ENCODE results near the gene PARP11.
A peak's percentile ranks its signal among the peaks of the same experiment; 100 is the strongest.
"Not testable (repeated sequence)": the region's sequence is repeated elsewhere in the genome, so short reads cannot be mapped to it uniquely, and the experiment has no call there.

Gene PARP11

DNA sequence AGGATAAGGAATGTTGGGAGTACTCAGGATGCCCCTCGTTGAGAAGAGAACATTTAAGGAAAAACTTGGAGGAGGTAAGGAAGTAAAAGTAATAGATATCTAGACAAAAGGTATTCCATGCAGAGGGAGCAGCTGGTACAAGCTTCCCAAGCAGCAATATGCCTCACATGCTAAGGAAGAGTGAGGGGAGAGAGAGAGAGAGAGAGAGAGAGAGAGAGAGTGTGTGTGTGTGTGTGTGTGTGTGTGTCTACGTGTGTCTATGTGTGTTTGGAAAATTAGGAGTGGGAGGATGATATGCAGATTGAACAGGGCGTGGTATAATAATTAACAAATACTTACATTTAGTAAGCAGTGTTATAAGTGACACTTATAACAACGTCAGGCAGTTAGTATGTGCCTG is 9.2 kb upstream of the PARP11 start:
- DNase-seq = no peak

DNA sequence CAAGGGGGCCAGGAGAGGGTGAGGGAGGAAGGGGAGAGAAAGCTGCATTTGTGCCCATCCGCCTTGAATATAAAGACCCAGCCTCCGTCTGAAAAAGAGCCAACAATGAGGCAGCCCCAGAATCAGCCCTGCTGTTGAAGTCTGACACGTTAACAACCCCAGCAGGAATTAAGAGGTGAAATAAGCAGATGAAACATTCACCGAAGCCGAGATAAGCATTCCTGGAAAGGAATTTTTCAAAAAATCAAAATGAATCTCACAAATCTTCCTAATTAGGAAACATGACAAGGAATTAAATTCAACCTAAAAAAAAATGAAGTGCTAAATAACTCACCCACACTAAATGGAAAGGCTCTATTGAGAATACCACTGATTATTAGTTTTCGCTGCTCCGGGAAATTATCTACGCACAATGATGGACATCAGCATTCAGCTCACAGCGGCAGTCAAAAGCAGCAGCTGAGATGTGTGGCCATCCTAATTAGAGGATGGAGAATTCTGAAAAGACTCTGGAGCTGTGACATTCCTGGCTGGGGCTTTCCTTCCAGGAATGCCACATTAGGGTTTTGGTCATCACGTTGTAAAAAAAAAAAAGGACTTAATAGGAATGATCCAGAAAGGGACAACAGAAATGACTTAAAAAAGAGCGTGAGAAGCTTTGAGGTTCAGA is 8.2 kb upstream of the PARP11 start:
- no peak for DNase-seq

DNA sequence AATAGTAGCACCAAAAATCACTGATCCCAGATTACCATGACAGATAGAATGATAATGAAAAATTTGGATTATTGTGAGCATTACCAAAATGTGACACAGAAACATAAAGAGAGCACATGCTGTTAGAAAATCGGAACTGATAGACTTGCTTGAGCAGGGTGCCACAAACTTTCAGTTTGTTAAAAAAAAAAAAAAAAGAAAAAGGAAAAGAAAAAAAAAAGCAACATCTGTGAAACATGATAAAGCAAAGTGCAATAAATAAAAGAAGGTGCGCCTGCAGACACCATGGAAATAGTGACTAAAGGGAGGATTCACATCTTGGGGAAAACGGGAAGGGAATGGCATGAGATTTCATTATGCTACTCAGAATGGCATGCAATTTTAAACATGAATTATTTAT is 6.6 kb upstream of the PARP11 start:
- no peak for DNase-seq

DNA sequence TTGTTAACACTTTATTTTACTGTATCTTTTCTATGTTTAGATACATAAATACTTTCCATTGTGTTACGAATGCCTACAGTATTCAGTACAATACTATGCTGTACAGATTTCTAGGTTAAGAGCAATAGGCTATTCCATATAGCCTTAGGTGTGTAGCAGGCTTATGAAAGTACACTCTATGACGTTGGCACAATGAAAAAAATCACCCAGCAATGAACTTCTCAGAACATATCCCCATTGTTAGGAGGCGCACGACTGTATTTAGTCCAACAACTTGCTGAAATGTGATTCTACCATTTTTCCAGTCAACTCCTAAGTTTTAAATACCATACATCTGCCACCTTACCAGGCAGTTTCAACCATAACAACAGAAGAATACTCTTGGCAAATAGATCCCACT is 1.8 kb downstream of the PARP11 start:
- DNase-seq = no peak

DNA sequence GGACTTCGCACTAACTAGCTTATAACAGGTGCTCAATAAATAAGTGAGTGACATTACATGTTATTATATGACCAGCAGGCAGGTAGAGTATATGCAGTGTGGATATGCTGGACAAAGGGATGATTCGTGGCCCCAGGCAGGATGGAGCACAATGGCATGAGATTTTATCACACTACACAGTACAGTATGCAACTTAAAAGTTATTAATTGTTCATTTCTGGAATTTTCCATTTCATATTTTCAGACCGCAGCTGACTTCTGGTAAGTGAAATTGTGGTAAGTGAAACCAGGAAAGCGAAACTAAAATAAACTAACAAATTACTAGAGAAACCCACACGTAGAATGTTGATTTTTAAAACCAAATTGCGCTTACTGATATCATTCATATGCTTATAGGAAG is 3.3 kb downstream of the PARP11 start:
- no peak for DNase-seq

DNA sequence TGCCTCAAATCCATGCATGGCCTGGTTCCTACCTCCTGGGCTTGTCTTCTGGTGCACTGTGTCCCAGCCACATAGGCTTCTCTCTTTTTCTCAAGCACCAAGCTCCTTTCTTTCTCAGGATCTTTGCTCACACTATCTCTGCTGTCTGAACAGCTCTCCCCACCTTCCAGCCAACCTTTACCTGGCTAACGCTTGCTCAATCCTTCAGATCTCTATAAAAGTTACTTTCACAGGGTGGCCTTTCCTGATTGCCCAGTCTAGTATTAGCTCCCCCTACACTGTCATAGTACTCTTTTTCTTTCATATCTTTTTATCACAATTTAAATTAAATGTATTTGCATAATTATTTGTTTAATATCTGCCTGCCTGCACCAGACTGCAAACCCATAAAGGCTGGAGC is 3.8 kb downstream of the PARP11 start:
- no peak for DNase-seq

DNA sequence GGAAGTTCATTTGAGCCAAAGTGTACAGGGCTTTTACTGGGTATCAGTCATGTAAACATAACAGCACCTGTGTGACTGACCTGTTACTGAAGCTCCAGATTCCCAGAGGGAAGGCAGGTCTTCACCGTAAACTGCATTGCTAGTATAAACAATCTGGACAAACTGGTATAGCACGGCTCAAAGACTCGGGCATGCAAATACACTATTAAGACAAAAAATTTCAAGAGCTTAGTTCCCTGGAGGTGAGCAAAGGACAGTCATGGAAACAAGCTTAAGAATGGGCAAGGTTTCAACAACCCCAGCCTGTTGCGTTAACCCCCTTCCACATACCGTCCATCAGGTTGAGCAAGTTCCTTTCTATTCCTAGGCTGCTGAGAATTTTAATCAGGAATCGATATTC is 9.4 kb downstream of the PARP11 start:
- DNase-seq = no peak

DNA sequence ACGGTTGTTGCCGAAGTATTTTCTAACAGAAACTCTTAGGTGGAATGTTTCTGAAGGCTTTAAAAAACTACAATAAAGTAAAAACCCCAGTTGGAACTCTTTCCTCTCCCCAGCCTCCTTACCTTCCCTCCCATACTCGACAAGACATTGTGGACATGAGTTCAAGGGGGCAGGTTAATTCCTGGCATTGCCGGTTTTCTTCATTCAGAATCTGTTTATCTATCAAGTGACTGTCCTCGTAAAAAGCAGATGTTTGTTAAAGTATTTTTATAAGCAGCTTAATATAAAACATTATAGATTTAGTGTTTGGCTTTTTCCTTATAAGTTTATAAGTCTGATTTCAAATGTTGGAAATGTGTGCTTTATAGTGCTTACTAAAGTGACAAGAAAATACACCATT is 30.7 kb downstream of the PARP11 start:
- DNase-seq = no peak

DNA sequence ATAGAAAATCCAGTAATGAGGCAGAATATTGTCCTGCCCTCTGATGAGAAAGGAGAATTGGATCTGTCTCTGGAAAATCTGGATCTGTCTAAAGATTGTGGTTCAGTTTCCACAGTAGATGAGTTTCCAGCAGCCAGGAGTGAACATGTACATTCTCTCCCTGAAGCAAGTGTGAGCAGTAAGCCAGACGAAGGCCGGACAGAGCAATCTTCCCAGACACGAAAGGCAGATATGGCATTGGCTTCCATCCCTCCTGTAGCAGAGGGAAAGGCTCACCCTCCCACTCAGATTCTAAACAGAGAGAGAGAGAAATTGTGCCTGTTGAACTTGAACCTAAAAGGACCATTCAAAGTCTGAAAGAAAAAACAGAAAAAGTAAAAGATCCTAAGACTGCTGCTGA is 31.4 kb downstream of the PARP11 start:
- no peak for DNase-seq

DNA sequence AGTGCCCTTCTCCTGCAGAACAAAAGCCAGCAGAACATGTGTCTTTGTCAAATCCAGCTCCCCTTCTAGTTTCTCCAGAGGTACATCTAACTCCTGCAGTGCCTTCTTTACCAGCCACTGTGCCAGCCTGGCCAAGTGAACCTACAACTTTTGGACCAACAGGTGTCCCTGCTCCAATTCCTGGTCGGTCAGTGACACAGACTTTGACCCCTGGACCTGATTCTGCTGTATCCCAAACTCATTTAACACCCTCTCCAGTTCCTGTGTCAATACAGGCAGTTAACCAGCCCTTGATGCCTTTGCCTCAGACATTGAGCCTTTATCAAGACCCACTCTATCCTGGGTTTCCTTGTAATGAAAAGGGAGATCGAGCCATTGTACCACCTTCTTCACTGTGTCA is 32.4 kb downstream of the PARP11 start:
- not testable (repeated sequence) for DNase-seq

DNA sequence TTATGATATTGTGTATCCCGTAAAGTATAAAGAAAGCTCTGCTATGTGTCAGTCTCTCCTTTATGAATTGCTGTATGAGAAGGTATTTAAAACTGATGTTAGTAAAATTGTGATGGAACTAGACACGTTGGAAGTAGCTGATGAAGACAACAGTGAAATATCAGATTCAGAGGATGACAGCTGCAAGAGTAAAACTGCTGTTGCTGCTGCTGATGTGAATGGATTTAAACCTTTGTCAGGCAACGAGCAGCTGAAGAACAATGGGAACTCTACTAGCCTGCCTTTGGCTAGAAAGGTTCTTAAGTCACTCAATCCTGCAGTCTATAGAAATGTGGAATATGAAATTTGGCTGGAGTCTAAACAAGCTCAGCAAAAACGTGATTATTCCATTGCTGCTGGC is 33.5 kb downstream of the PARP11 start:
- not testable (repeated sequence) for DNase-seq

DNA sequence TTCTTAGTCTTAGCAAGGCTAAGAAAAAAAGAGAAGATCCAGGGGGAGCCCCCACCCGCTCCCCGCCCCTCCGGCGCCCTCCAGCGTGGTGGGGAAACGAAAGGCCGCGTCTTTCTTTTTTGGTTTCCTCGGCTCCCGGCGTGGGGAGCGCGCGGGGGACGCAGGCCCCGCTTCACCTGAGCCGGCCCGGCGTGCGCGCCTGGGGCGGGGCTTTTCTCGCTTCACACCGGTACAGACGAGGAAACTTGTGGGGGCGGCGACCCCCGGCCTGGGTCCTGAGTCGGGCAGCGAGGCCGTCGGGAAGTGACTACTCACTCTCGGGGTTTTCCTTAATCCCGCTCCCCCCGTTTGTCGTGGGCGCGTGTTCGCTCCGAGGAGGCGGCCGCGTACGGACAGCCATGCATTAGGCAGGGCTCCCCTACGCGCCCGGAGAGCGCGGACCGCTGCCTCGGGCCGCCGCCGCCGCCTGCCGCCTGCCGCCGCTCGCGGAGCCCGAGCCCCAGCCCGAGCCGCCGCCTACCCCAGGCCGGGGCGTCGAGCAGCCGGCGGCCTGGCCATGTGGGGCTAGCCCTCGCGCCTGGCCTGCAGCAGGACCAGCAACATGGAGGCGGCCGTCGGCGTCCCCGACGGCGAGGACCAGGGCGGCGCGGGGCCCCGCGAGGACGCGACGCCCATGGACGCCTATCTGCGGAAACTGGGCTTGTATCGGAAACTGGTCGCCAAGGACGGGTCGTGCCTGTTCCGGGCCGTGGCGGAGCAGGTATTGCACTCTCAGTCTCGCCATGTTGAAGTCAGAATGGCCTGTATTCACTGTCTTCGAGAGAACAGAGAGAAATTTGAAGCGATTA is 34.3 kb downstream of the PARP11 start:
- DNase-seq = peak; percentile 1

DNA sequence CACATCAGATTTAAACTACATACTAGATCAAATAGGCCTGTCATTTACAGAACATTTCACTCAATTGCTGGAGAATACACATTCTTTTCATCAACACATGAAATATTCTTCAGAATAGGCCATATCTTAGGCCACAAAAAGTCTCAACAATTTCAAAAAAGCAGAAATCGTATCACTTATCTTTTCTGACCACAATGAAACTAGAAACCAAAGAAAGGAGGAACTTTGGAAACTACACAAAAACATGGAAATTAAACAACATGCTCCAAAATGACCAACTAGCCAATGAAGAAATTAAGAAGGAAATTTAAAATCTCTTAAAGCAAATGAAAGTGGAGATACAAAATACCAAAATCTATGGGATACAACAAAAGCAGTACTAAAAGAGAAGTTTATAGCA is 35.1 kb downstream of the PARP11 start:
- no peak for DNase-seq

DNA sequence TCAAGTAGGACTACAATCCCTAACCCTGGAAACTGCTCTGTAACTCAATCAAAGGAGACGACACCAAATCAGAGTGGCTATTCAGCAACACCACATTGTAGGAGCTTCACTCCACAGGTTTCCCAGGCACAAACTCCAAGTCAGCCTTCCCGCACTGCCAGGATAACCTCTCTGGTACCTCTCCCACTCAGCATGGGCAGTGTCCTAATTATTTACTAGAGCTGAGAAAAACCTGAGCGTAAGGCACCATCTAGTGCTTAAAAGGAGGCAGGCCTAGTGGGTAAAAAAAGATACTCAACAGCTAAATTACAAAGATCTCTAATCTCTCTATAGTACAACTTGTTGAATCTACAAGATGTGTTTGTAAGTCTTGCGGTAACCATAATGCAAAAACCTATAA is 36.1 kb downstream of the PARP11 start:
- no peak for DNase-seq

DNA sequence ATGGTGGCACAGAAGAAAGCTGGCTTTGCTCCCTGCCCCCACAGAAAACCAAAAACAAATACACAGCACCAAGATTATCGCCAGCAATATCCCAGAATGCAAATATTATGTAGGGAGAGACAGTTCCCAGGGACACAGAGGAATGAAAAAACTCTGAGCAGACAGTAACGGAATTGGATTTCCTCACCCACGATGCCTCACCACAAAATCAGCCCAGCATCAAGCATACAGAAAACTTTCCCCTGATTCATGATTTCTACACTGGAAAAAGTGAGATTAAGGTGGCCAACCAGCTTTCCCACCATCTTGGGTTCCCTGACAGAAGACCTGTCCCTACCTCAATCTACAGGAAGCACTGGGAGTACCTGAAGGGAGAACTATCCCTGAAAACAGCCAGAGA is 36.6 kb downstream of the PARP11 start:
- DNase-seq = peak; percentile 2

DNA sequence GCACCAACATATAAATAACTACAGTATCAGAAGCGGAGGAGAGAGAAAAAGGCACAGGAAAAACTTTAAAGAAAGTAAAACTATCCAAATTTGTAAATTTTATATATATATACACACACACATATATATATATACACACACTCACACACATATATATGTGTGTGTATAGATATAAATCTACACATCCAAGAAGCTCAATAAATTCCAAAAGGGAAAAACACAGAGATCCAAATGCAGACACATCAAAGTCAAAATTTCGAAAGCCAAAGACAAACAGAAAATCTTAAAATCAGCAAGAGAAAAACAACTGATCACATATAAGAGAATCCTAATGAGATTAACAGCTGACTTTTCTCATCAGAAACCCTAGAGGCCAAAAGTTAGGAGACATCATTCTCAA is 37.3 kb downstream of the PARP11 start:
- no peak for DNase-seq

DNA sequence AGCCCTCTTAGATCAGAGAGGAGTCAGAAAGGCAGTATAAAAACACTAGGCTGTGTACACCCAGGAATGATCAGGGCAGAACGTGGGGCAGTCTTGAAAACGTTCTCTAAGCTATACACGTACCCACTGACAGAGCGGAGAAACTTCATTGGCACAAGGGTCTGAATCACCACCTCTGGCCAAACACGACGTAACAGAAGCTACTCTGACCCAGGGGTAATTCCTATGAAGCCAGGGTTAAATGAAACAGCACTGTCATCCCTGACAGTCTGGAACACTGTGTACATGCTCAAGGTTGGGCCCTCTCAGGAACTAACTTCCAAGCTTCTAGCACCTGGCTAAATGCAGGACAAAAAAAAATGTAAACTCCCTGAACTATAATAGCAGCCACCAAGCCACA is 38.4 kb downstream of the PARP11 start:
- DNase-seq = no peak

DNA sequence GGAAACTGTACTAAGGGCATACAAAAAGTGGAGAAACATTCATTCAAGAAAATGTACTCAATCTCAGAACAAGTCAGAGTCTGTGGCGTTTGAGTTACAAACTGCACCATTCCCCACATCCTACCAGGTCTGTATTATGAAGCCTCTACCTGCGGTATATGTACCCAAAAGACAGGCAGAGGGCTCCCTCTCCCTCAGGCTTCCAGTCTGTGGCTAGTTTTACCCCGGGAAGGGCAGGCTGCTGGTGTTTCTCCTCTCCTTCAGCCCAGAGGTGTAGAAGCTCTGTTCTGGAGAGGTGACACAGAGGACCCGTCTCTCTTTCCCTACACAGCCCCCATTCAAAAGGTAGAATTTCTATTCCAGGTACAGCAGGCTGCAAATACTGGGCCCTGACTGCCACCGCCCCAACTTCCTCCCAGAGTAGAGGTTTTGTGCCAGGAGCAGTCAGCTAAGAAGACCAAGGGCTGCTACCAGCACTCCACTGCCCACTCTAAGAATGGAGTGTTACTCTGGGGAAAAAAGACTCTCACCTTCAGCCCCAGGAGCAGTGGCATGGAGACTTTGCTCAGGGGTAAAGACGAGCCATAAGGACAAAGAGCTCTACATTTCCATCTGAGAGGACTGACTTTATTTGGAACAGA is 39.4 kb downstream of the PARP11 start:
- no peak for DNase-seq

DNA sequence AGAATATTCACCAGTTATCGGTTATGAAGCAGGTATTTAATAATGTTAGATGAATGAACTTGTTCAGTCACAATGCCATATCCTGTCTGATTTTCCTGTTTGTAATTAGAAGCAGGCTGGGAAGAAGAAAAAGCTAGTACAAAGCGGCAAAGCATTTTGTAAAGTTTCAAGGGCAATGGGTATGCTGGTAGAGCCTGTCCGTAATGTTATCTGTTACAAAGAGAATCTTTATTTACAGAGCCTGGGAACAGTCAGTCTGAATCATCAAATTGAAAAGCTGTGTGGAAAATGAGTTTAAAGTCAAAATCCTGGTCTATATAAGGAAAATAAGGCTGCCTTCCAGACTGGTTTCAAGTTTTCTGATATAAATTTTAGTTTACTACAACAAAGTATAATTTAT is 40.5 kb downstream of the PARP11 start:
- DNase-seq = no peak

DNA sequence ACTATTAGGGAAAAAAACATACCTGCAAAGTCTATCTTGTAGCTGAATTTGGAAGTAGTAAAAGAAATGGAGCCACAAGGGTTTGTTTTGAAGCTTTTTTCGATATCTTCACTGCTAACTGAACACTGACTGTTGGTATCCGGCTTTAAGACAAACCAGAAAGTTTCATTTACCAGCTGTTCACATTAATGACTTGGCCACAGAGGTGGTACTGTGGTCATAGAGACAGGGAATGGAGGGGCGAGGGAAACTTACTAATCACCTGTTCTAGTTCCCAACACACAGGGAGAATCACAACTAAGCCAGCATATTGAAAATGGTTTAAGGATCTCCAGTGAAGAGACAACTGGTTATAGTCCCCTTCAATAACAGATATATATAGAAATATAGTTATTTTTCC is 44.3 kb downstream of the PARP11 start:
- no peak for DNase-seq

DNA sequence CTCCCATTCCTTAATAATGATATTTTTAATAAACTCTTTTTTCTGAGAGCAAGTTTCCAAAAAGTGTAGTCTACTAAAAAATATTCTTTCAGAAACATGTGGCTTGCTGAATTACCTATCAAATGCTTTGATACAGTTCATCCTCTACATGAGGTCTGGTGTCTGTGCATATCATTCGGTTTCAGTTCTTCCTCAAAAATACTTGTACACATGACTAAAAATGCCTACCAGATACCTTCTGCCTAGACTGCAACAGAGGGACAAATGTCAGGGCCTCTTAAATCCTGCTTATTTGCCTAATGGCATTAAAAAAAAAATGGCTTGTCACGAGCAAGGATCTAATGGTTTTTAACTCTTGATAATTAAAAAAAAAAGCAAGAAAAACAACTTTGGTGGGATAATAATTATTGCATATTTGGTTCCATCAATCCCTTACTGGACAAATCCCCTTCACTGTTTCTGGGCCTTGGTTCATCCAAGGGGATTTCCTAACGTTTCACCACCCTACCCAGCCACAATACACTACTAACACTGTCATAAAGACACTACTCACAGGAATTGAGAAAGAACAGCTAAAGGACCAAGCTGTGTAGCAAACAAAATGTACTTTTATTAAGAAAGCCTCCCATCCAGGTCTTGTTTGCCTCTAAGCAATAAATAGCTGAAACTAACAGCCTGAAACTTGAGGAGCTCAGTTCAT is 45.7 kb downstream of the PARP11 start:
- no peak for DNase-seq

DNA sequence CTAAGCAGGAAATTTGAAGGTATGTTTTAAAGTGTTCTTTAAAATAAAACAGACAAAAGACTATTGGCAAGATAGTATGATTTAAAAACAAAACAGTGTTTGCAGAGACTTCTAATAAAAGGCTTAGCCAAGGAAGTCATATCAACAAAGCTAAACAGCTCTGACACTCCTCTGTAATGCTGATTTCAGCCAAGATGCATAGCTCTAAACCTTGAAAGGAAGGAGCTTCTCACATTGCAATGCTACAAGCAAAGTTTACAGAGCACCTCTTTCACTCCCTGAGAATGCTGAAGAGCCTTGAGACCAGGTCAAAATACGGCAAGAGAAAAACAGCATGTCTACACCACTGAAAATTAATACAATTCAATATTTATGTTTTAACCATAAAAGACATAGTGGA is 51.8 kb downstream of the PARP11 start:
- DNase-seq = no peak

DNA sequence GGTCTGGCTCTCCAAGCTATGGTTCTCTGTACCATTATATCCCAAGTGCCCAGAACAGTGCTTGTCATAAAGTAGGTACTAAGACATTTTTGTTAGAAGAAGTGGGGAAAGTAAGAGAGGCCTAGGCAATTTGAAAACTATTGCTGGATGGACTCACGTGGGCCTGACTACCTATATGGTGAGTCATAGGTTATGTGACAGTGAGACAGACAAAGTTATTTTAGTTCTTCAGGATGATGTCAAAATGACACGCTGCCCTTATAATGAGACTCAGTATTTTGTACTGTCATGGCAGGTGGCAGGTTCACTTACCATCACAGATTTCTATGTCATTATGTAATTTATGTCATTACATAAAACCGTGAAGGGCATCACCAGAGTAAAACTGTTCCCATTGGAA is 53.1 kb downstream of the PARP11 start:
- DNase-seq = peak; percentile 51

DNA sequence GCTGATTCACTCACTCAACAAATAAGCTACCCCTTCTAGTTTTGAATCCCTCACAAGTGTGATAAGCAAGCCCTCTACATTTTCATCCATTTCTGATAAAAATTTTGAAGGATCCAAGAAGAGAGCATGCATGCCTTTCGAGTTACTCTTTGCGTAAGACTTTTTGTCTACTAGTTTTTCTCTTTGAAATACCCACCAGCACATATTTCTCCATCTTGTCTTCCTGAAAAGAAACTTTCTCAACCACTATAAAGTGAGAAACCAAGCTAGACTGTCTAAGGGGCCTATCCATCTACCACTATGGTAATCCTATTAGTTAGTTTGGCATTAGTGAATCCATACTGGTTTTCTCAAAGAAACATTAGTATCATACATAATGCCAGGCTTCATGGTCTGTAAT is 56.9 kb downstream of the PARP11 start:
- DNase-seq = no peak
